Left ventricle myocardium inferior (tissue), 1 donor: ENCODE measurements around the gene CBLL1. TPM values are rescaled to one million over a fixed set of nuclear protein-coding genes. Genes with fewer than 3 reads are reported as not detected.

Experiments used
- DNase-seq: peaks from one replicate; pipeline ENCODE4 v3.0.0-alpha.2; 2020
- H3K27ac ChIP-seq: fragments of 200-600 bp; replicated peaks from 2 replicates; pipeline ENCODE4 v1.8.0; 2021
- H3K27me3 ChIP-seq: fragments of 200-600 bp; 2 replicates; pipeline ENCODE4 v1.8.0; 2021; ENCODE audit warnings: low read depth
- H3K36me3 ChIP-seq: fragments of 200-600 bp; 2 replicates; pipeline ENCODE4 v1.8.0; 2021
- H3K4me1 ChIP-seq: fragments of 200-600 bp; 2 replicates; pipeline ENCODE4 v1.8.0; 2021
- H3K4me3 ChIP-seq: fragments of 200-600 bp; 2 replicates; pipeline ENCODE4 v1.8.0; 2021; ENCODE audit warnings: mild to moderate bottlenecking, moderate library complexity
- H3K9me3 ChIP-seq: fragments of 200-600 bp; replicated peaks from 2 replicates; pipeline ENCODE4 v1.8.0; 2021
- intact Hi-C: fragments of 100-400 bp; cut with micrococcal nuclease; formaldehyde crosslinking; loops from one replicate; pipeline ENCODE4 v1.11.0; 2022
- long read RNA-seq: library from polyadenylated mRNA; unstranded; transcript quantifications from one replicate; pipeline ENCODE4 v2.0.0, GENCODE V29; 2021
- total RNA-seq: library from RNA; stranded (reverse); fragmentation: NEBNext Ultra II Directional; extraction: Animal tissue kit (Norgen Biotek cat#: 25700); gene quantifications from one replicate; pipeline ENCODE4 v1.2.1, GENCODE V29; 2021
- TF ChIP-seq, protein P1 (sequence below): fragments of 200-600 bp; IDR thresholded peaks from 2 replicates; pipeline ENCODE4 v1.8.0; 2021; ENCODE audit warnings: antibody characterized with exemption, mild to moderate bottlenecking, borderline replicate concordance
- donor health status: DM: no; HTN: yes; CAD: no; lungs with severe emphysema.

Gene CBLL1, protein sequence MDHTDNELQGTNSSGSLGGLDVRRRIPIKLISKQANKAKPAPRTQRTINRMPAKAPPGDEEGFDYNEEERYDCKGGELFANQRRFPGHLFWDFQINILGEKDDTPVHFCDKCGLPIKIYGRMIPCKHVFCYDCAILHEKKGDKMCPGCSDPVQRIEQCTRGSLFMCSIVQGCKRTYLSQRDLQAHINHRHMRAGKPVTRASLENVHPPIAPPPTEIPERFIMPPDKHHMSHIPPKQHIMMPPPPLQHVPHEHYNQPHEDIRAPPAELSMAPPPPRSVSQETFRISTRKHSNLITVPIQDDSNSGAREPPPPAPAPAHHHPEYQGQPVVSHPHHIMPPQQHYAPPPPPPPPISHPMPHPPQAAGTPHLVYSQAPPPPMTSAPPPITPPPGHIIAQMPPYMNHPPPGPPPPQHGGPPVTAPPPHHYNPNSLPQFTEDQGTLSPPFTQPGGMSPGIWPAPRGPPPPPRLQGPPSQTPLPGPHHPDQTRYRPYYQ
- total RNA-seq, result 21.6 TPM
- long read RNA-seq, full-length matches to known transcripts, result 10 of 12 reads
- long read RNA-seq, partial matches to known transcripts, result 0 of 12 reads
- long read RNA-seq, other reads (novel, unspliced or antisense), result 2 of 12 reads

DNA sequence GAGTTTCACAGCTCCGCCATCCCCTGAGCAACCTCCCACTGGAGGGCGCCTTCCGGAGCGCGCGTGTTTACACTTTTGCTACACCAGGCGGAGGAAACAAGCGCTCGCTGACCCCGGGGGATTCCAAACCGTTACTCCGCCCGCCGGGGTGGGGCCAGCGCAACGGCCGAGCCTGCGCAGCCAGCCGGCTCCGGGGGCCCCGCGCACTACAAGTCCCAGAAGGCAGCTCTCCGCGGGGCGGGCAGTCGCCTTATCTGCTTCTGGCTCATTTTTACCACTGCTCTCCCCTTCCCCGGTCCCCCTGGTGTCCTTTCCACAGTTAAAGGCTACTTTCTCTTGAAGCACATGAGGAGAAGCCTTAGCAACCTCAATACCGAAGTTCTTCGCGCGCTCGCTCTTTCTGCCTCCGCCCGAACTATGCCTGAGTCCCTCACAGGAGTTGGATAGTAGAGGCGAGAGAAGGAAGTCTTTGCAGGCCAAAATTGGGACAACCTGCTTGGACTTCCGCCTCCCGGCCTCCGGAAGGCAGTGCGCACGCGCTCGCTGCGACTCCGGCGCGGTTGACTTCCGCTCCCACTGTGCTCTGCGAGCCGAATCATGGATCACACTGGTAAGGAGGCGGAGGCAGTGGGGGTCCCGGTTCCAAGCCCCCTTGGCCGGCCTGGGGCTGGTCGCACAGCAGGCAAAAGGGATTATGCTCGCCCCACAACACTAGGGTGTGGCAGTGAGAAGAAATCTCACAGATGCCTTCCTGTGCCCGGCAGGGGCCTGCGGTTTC, at the start of gene CBLL1:
Gene CBLL1, plus strand, starts transcription at position 576 of the 778 bp plus-strand sequence. Its CDS starts 22 bp downstream, at position 598.
- no peaks in the 10 kb centered on the region for H3K9me3 ChIP-seq
- H3K27me3 ChIP-seq, result no peaks in the 10 kb centered on the region
- peak; percentile 98 for DNase-seq
- peak within 1 kb of the TSS; percentile 99 for H3K27ac ChIP-seq
- peaks cover 1% of the 10 kb centered on the region for H3K36me3 ChIP-seq
- TF ChIP-seq, protein P1, sequence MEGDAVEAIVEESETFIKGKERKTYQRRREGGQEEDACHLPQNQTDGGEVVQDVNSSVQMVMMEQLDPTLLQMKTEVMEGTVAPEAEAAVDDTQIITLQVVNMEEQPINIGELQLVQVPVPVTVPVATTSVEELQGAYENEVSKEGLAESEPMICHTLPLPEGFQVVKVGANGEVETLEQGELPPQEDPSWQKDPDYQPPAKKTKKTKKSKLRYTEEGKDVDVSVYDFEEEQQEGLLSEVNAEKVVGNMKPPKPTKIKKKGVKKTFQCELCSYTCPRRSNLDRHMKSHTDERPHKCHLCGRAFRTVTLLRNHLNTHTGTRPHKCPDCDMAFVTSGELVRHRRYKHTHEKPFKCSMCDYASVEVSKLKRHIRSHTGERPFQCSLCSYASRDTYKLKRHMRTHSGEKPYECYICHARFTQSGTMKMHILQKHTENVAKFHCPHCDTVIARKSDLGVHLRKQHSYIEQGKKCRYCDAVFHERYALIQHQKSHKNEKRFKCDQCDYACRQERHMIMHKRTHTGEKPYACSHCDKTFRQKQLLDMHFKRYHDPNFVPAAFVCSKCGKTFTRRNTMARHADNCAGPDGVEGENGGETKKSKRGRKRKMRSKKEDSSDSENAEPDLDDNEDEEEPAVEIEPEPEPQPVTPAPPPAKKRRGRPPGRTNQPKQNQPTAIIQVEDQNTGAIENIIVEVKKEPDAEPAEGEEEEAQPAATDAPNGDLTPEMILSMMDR, result peak; percentile 80
- peak within 1 kb of the TSS; percentile 81 for H3K4me3 ChIP-seq
- peaks cover 56% of the 10 kb centered on the region for H3K4me1 ChIP-seq
- intact Hi-C loops, result loop anchor here (10.0 kb wide), 1 partner anchor 131 kb away; no protein-coding TSS in a partner anchor

DNA sequence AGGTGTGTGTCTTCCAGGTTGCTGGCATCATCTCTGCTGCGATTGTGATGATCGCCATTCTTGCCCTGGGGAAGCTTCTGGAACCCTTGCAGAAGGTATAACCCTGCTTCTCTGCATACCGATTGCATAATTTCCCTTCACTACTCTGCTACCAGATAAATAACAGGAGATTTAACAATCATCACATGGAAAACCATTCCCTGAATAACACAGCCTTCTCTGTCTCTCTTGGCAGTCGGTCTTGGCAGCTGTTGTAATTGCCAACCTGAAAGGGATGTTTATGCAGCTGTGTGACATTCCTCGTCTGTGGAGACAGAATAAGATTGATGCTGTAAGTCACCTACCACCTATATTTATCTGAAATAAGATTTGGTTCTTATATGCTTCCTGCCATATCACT, 49.6 kb upstream of the CBLL1 start:
- Histone ChIP-seq H3K4me1 (peaks cover 48% of the 10 kb centered on the region), H3K27me3 (no peaks in the 10 kb centered on the region), H3K9me3 (no peaks in the 10 kb centered on the region), H3K27ac (peak overlapping the region; percentile 46), H3K36me3 (no peaks in the 10 kb centered on the region), H3K4me3 (no peak overlapping the region)
- no peak for DNase-seq
- intact Hi-C loops, result no loop called here
- TF ChIP-seq, protein P1, result no peak

- peaks cover 42% of the 10 kb centered on the region for H3K4me1 ChIP-seq
- no peak overlapping the region for H3K4me3 ChIP-seq
- H3K9me3 ChIP-seq, result no peaks in the 10 kb centered on the region
- no peak for DNase-seq
- H3K27ac ChIP-seq, result peak overlapping the region; percentile 3
- intact Hi-C loops, result no loop called here
- no peaks in the 10 kb centered on the region for H3K36me3 ChIP-seq
- H3K27me3 ChIP-seq, result no peaks in the 10 kb centered on the region
- TF ChIP-seq, protein P1, result no peak
Observed at GRCh38 chr7:107696330-107696946, 47.5 kb upstream of the CBLL1 start.

DNA sequence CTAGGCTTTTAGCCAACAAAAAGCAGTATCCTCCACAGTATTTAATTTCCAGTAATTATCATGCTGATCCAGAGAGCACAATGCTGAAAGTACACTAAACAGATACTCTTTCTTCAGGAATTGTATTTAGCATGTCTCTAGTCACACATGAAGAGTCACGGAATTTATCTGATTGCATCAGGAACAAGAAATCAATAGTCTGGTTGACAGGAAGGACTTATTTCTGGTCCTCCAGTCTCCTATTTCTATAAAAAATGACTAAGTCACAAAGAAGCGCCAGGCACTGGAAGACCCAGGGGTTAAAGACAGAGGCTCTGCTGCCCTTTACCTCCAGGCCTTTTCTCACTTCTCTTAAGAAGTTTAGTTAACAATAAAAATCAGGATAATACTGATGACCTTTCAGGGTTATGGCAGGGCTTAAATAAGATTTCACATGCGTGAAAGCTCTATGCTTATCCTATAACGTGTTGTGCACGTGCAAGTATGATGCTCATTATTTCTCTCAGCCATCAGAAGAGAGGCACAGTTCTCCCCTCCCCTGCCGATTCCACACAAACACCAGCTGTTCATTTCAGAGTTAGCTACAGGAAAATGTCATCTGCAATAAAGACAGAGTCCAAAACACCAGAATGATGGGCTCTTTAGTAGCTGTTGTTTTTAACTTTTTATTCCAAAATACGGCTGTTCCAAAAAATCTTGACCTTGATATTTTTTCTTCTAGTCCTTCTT, 46.5 kb upstream of the CBLL1 start:
- Histone ChIP-seq H3K9me3 (no peaks in the 10 kb centered on the region), H3K36me3 (no peaks in the 10 kb centered on the region), H3K4me1 (peaks cover 33% of the 10 kb centered on the region), H3K4me3 (no peak overlapping the region), H3K27me3 (no peaks in the 10 kb centered on the region), H3K27ac (peak overlapping the region; percentile 36)
- DNase-seq, result no peak
- TF ChIP-seq, protein P1, result no peak
- intact Hi-C loops, result no loop called here

DNA sequence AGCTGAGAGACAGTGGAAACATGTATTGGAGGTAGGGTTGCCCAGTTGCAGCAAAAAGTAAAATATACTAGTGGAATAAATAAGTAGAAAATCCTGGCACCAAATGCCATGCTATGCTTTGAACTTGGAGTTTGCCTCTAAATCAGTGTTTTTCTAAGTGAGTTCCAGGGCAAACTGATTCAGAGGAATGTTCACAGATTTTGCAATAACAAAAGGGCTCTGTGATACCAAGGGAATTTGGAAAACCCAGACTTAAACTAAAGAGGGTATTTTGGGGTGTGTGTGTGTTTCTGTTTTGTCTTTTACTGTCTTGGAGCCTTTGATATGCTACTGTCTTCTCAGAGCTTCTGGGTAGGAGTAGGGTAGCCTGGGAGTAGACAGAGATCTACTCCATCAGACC, 43.4 kb upstream of the CBLL1 start:
- Histone ChIP-seq H3K4me3 (no peak overlapping the region), H3K27me3 (no peaks in the 10 kb centered on the region), H3K4me1 (peaks cover 14% of the 10 kb centered on the region), H3K27ac (no peak overlapping the region), H3K9me3 (no peaks in the 10 kb centered on the region), H3K36me3 (no peaks in the 10 kb centered on the region)
- TF ChIP-seq, protein P1, result no peak
- intact Hi-C loops, result no loop called here
- DNase-seq, result no peak
